Activated T-helper 1 cell treated with anti-CD3 and anti-CD28 coated beads, Interleukin-12 subunit alpha, Interleukin-12 subunit beta, Interleukin-2, Interleukin-4 antibody, amounts not matched to agents 30 ng/mL and 10 ng/mL and 1 ng/mL, durations not matched to agents 14 hours and 24 hours and 36 hours (primary cell): ENCODE results near the gene TRIO. TPM values are rescaled to one million over a fixed set of nuclear protein-coding genes. Genes with fewer than 3 reads are reported as not detected.

Source experiments
- DNase-seq: peaks from one replicate; pipeline ENCODE4 v3.0.0; 2021; ENCODE audit warnings: low spot score
- H3K27ac Mint-ChIP-seq: one replicate; pipeline ENCODE4 v1.8.0; 2021; ENCODE audit warnings: mild to moderate bottlenecking, mixed read lengths
- H3K27me3 Mint-ChIP-seq: one replicate; pipeline ENCODE4 v1.8.0; 2022; ENCODE audit warnings: mild to moderate bottlenecking, moderate library complexity, mixed read lengths; ENCODE audit not compliant: insufficient read depth
- H3K36me3 Mint-ChIP-seq: one replicate; pipeline ENCODE4 v1.8.0; 2021; ENCODE audit warnings: low read depth, mixed read lengths
- H3K4me1 Mint-ChIP-seq: one replicate; pipeline ENCODE4 v1.8.0; 2021; ENCODE audit warnings: low read depth, mixed read lengths
- H3K4me3 Mint-ChIP-seq: one replicate; pipeline ENCODE4 v1.8.0; 2021; ENCODE audit warnings: mild to moderate bottlenecking, moderate library complexity, mixed read lengths
- H3K9me3 Mint-ChIP-seq: one replicate; pipeline ENCODE4 v1.8.0; 2021; ENCODE audit warnings: mixed read lengths
- intact Hi-C: fragments of 100-400 bp; cut with micrococcal nuclease; formaldehyde crosslinking; loops from one replicate; pipeline ENCODE4 v1.15.1; 2024
- total RNA-seq: library from RNA; stranded (reverse); gene quantifications from 2 replicates; pipeline ENCODE4 v1.2.3, GENCODE V29; 2022

Gene TRIO
- total RNA-seq, 1 donor from 2014 or later: 11.4 TPM

DNA sequence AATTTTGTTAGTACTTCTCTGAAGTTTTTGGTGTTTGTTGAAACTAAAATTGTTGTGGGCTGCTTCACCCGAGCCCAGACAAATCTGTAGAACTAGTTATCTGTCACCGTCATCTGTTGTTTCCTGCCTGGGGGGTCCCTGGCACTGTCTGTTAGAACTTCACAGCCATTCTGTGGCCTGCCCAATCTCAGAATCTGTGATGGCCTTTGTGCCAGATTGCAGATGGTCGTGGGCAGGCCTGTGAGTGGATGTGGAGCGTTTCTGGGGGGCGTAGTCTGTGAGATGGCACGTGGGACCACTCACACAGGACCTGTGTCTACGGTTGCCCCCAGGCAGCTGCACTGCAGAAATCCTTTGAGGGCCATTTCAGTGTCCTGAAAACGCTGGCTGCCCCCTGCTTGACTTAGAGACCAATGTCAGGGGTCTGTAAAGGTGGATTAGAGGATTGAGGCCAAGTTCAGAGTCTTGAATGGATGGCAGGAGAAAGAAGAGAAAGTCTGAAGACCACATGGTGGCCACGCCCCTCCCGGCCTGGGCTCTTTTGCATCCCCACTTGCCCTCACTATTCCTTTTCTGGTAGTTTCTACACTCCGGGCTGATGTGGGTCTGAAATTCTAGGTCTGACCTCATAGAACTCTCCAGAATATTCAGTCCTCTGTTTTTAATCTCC lies 38.3 kb downstream of the TRIO start:
- Mint-ChIP-seq H3K4me1 (no peaks in the 10 kb centered on the region), H3K27ac (no peak overlapping the region), H3K27me3 (peaks cover 3% of the 10 kb centered on the region), H3K4me3 (no peak overlapping the region), H3K9me3 (no peaks in the 10 kb centered on the region), H3K36me3 (no peaks in the 10 kb centered on the region)
- DNase-seq: no peak
- intact Hi-C loops: no loop called here

DNA sequence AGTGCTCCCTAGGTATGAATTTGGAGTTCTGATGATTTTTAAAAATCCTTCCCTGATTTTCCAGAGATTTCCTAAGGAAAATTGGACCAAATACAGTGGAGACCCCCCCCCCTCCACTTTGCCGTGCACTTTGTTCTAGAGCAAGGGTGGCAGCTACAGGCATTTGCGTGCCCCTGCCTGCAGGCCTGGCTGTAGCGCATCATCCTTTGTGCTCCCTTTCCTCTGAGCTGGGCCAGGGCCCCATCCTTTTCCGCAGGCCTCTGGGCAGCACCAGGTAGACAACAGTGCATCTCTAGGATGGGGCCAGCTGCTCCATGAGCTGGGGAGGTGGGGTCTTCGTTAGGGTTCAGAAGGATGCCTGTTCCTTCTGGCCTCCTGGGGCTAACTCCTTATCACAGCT lies 39.6 kb downstream of the TRIO start:
- Mint-ChIP-seq H3K27me3 (peaks cover 2% of the 10 kb centered on the region), H3K36me3 (no peaks in the 10 kb centered on the region), H3K27ac (no peak overlapping the region), H3K4me3 (no peak overlapping the region), H3K9me3 (no peaks in the 10 kb centered on the region), H3K4me1 (no peaks in the 10 kb centered on the region)
- DNase-seq: no peak
- intact Hi-C loops: no loop called here

DNA sequence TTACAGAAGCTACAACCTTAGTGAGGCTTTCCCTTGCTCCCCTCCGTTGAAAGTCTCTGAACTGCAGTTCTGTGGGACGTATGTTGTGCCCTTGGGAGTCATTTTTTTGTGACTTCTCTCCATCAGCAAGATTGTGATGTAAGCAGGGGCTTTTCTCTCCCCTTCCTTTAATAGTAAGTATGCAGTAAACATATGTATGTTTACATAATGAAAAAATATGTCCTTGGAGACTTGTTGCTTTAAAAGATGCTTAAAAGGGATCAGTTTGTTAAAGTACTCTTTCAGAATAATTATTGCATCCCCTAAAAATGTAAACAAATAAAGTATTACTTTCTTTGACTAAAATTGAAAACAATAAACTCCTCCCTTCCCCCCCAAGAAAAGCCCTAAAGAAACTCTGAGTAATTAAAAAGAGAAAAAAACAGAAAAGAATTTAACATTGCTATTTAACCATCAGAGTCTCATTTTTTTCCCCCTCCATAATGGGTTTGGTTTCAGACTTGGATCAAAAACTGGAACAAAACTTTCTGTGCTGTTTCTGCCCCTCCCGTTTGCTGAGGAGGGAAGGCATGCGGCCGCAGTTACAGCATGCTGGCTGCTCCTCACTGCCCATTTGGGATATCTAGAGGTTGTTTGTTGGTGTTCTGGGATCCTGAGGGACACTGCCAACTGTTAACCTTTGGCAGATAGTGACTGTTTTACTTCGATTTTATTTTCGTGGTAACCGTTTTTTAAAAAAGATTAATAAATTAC lies 40.2 kb downstream of the TRIO start:
- Mint-ChIP-seq H3K9me3 (no peaks in the 10 kb centered on the region), H3K4me3 (no peak overlapping the region), H3K36me3 (no peaks in the 10 kb centered on the region), H3K27me3 (peaks cover 2% of the 10 kb centered on the region), H3K4me1 (no peaks in the 10 kb centered on the region), H3K27ac (no peak overlapping the region)
- intact Hi-C loops: no loop called here
- no peak for DNase-seq

DNA sequence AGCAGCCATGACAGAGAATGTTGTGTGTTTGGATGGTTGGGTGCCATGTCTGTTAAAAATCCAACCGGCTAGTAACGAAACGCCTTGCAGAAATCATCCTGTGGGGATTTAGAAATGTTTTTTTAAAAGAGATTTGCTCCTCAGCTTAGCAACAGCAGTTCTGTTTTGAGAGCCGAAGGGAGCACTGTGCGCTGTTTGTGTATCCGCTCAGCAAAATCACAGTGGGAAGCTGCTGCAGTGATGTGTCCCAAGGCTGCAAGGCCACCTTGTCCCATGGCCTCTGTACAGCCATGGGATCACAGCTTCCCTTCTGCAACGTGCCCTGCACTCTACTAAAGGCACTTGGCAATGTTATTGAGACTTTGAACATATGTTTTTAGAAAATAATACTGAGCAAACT lies 40.9 kb downstream of the TRIO start:
- intact Hi-C loops: no loop called here
- Mint-ChIP-seq H3K36me3 (no peaks in the 10 kb centered on the region), H3K4me1 (no peaks in the 10 kb centered on the region), H3K27ac (no peak overlapping the region), H3K4me3 (no peak overlapping the region), H3K9me3 (no peaks in the 10 kb centered on the region), H3K27me3 (peaks cover 2% of the 10 kb centered on the region)
- no peak for DNase-seq

DNA sequence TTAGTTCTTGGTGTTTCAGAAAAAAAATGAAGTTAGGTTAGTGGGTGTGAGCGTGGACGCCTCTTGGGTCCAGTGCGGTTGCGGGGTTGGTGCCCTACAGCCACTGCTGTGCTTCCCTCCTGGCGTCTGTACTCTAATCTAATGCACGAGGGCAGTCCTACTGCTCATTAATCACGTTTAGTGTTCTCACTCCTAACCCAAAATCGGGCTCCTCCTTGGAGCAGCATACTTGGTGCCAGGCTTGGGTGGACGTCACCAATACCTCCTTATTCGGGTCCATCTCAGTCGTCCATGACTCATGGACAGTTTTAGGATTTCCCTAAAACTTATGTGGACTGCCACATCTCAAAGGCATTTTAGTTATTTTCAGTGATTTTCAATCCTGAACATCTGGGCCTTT lies 41.6 kb downstream of the TRIO start:
- no peaks in the 10 kb centered on the region for H3K9me3 Mint-ChIP-seq
- no peak for DNase-seq
- no peak overlapping the region for H3K27ac Mint-ChIP-seq
- no peak overlapping the region for H3K4me3 Mint-ChIP-seq
- intact Hi-C loops: no loop called here
- H3K4me1 Mint-ChIP-seq: no peaks in the 10 kb centered on the region
- H3K27me3 Mint-ChIP-seq: peaks cover 4% of the 10 kb centered on the region
- H3K36me3 Mint-ChIP-seq: no peaks in the 10 kb centered on the region

DNA sequence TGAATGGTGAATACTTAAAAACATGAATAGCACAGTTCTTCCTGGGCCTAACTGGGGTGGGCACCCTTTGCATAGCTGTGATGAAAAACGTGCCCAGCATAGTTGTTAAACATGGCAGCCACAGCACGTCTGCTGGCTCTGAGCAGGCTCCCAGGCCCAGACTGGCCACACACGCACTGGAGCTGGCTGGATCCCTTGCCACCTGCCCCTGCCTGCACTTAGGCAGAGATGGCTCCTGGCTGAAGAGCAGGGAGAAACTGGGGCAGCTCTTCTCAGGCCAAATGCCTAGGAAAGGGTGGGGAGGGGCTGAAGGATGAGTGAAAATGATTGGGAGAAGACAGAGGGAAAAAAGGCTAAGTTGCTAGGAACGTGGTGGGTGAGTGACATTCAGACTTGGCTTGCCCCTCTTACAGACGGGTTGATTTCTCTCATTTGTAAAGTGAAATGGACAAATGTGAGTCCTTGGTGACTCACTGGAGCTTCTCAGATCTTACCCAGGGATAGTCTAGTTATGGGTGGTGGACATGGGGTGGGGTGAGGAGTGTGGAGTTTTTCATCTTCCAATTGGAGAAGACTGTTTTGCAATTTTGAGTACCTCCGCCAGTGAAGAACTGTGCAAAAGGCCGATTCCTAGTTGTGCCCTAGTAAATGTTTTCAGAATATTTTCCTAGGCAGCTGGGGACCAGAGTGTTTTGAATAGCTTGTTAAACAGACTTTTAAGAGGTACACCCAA lies 42.4 kb downstream of the TRIO start:
- Mint-ChIP-seq H3K27ac (no peak overlapping the region), H3K9me3 (no peaks in the 10 kb centered on the region), H3K4me1 (no peaks in the 10 kb centered on the region), H3K36me3 (no peaks in the 10 kb centered on the region), H3K4me3 (no peak overlapping the region), H3K27me3 (peaks cover 4% of the 10 kb centered on the region)
- DNase-seq: no peak
- intact Hi-C loops: no loop called here

DNA sequence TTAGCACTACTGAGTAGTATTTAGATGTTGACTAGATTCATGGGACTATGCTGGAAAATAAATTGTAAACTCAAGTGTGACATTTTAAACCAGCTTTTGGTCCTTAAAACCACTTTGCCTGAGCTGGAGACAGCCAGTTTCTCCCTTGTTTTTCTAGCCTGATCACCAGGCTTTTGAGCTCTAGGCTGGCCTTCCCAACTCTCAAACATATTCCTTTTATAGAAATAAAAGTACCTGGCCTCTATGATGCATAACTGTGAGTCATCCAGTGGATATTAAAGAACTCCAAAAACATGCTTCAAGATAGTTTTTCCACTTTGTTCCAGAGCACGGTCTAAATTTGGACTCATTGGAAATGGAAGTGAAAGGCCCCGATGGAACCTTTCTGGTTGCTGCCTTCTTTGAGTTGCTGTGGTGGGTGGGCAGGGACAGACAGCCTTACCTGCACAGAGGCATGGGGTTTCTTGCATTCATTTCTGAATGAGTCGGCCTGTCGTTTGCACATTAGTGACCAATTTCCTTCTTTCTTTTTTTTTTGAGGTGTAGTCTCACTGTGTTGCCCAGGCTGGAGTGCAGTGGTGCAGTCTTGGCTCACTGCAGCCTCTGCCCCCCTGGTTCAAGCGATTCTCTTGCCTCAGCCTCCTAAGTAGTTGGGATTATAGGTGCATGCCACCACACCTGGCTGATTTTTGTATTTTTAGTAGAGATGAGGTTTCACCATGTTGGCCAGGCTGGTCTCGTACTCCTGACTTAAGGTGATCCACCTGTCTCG lies 43.1 kb downstream of the TRIO start:
- no peak overlapping the region for H3K27ac Mint-ChIP-seq
- no peak overlapping the region for H3K4me3 Mint-ChIP-seq
- intact Hi-C loops: no loop called here
- H3K36me3 Mint-ChIP-seq: no peaks in the 10 kb centered on the region
- H3K9me3 Mint-ChIP-seq: no peaks in the 10 kb centered on the region
- no peaks in the 10 kb centered on the region for H3K4me1 Mint-ChIP-seq
- H3K27me3 Mint-ChIP-seq: peaks cover 4% of the 10 kb centered on the region
- DNase-seq: no peak

DNA sequence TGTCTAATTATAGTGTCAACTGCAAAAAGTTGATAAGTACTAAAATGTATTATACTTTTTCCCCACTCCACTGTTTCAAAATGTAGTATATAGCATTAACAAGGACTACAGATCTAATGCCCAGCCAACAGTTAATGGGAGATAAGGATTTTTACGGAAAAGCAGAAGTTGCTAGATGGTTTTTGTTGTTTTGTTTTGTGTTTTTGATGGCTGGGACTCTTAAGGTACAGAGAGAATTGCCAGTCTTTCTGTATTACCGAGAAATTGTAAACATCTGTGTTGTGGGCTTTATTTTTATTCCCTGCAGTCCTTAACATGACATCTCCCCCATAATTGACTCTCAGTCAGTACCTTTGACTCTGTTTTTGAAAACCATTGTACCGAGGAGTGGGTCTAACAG lies 44.0 kb downstream of the TRIO start:
- Mint-ChIP-seq H3K4me1 (no peaks in the 10 kb centered on the region), H3K9me3 (no peaks in the 10 kb centered on the region), H3K27me3 (peaks cover 4% of the 10 kb centered on the region), H3K36me3 (no peaks in the 10 kb centered on the region), H3K27ac (no peak overlapping the region), H3K4me3 (no peak overlapping the region)
- intact Hi-C loops: no loop called here
- DNase-seq: no peak

DNA sequence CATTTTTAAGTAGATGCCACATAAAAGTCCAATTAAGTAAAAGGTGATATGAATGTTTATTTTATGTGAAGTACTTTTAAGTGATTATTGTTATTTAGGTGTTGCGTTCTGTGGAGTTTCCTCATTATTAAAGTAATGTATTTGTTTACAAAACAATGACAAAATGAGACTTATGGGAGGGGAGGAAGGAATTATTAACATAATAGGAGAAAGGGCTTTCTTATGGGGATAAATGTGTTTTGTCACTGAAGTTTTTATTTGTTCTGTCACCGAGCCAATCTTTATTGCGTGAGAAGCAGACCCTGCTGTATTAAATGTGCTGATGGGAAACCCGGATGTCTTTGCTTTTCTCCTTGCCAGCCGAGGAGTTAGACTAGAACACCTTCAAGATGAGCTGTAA lies 44.5 kb downstream of the TRIO start:
- H3K27ac Mint-ChIP-seq: no peak overlapping the region
- intact Hi-C loops: no loop called here
- H3K9me3 Mint-ChIP-seq: no peaks in the 10 kb centered on the region
- H3K36me3 Mint-ChIP-seq: no peaks in the 10 kb centered on the region
- no peak overlapping the region for H3K4me3 Mint-ChIP-seq
- no peaks in the 10 kb centered on the region for H3K4me1 Mint-ChIP-seq
- no peak for DNase-seq
- H3K27me3 Mint-ChIP-seq: peaks cover 4% of the 10 kb centered on the region

DNA sequence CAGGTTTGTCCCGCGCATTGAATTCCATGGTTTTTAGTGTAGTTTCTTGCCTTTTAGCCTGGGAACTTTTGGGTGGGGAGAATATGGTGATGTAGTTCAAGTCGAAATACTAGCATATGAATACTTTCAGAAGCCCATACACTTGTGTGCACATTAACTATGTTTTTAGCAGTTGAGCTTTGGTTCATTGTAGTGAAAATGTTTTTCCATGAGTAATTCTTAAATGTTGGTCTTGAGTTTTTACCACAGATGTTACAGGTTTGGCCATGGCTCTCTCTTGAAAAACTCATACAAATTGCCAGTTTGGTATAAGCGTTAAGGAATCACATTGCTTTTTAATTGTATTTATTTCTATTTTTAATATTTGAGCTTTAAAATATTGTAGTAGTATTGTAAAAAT lies 45.6 kb downstream of the TRIO start:
- no peak overlapping the region for H3K27ac Mint-ChIP-seq
- peaks cover 4% of the 10 kb centered on the region for H3K27me3 Mint-ChIP-seq
- DNase-seq: no peak
- no peaks in the 10 kb centered on the region for H3K9me3 Mint-ChIP-seq
- H3K4me3 Mint-ChIP-seq: no peak overlapping the region
- intact Hi-C loops: no loop called here
- H3K36me3 Mint-ChIP-seq: no peaks in the 10 kb centered on the region
- H3K4me1 Mint-ChIP-seq: no peaks in the 10 kb centered on the region

DNA sequence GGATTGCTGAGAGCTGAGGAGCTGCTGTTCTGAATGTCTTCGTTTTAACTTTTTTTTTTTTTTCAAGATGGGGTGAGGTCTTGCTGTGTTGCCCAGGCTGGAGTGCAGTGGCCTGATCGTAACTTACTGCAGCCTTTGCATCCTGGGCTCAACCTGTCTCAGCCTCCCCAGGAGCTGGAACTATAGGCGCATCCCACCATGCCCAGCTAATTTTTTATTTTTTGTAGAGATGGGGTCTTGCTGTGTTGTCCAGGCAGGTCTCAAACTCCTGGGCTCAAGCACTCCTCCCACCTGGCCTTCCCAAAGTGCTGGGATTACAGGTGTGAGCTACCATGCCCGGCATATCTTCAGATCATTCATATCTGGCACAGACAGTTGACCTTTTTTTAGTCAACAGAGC lies 46.5 kb downstream of the TRIO start:
- no peaks in the 10 kb centered on the region for H3K9me3 Mint-ChIP-seq
- intact Hi-C loops: no loop called here
- peaks cover 4% of the 10 kb centered on the region for H3K27me3 Mint-ChIP-seq
- H3K27ac Mint-ChIP-seq: no peak overlapping the region
- no peak for DNase-seq
- H3K36me3 Mint-ChIP-seq: no peaks in the 10 kb centered on the region
- no peak overlapping the region for H3K4me3 Mint-ChIP-seq
- H3K4me1 Mint-ChIP-seq: no peaks in the 10 kb centered on the region

DNA sequence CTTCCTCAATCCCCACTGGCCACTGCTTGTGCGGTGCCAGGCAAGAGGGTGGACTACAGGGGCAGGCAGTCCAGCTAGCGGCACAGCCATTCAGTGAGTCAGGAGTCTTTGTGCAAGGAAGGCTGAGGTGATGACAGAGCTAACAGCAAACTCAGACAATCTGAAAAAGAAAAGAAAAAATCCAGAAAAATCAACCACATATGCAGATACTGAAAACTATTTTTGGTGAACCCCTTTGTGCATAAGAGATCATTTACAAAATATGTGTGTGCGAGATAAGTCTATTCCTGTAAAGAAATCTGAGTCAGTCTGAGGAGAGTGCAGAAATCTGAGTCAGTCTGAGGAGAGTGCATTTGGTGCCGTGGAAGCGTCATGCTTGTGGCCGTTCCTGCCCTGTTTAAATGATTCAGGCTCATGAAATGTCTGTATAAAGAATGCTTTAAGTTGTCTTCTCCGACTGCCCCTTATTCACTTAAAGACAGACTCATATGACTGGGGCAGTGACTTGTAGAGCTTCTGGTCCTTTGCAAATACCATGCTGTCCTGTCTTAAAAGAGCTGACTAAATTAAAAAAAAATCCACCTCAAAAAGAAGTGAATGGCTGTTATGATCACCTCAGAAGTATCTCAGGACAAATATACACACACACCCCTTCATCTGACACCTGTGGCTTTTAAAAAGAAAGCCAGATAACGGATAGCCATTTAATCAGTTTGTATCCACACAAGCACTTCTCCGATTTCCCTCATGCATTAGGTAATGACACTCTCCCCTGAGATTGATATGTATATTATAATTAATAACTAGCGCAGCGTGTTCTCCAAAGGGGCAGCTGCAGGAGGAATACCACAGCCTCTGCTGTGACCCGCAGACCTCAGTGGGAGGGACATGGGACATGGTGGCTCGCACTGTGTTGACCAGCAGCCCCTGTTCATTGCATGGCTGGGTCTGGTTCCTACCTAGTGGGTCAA lies 47.3 kb downstream of the TRIO start:
- Mint-ChIP-seq H3K4me3 (no peak overlapping the region), H3K36me3 (no peaks in the 10 kb centered on the region), H3K9me3 (no peaks in the 10 kb centered on the region), H3K27ac (no peak overlapping the region), H3K4me1 (no peaks in the 10 kb centered on the region), H3K27me3 (peaks cover 4% of the 10 kb centered on the region)
- no peak for DNase-seq
- intact Hi-C loops: no loop called here
